ENCODE data around the gene MACROD2.

DNA sequence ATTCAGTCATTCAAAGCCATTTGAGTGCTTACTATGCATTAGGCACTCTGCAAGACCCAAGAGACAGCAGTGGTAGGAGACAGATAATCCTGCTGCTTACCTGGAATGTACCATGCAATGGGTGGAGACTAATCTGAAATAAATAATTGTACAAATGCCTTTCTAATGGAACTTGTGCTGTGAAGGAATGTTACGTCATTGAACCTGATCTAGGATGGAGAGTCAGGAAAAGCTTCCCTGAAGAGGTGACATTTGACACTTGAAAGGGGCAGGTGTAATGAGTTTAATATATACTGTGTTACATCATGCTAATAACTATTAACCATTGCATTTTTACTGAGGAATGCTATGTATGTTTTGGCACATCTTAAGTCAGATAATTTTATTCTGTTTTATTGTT, 833.1 kb downstream of the MACROD2 start:
- TF ChIP-seq POLR2A (IDR thresholded peaks at IDR 0.05): no peak
- TF ChIP-seq, protein P1, sequence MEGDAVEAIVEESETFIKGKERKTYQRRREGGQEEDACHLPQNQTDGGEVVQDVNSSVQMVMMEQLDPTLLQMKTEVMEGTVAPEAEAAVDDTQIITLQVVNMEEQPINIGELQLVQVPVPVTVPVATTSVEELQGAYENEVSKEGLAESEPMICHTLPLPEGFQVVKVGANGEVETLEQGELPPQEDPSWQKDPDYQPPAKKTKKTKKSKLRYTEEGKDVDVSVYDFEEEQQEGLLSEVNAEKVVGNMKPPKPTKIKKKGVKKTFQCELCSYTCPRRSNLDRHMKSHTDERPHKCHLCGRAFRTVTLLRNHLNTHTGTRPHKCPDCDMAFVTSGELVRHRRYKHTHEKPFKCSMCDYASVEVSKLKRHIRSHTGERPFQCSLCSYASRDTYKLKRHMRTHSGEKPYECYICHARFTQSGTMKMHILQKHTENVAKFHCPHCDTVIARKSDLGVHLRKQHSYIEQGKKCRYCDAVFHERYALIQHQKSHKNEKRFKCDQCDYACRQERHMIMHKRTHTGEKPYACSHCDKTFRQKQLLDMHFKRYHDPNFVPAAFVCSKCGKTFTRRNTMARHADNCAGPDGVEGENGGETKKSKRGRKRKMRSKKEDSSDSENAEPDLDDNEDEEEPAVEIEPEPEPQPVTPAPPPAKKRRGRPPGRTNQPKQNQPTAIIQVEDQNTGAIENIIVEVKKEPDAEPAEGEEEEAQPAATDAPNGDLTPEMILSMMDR (IDR thresholded peaks at IDR 0.05): no peak
- no peak for TF ChIP-seq POLR2AphosphoS5 (IDR thresholded peaks at IDR 0.05)
